ENCODE data around the gene LRRC4C. TPM values are rescaled to one million over a fixed set of nuclear protein-coding genes. Genes with fewer than 3 reads are reported as not detected.

Gene LRRC4C
- polyA plus RNA-seq, 1 experiment, result 0.02 TPM

GRCh38 chr11:41256041-41256440, 203.4 kb downstream of the LRRC4C start:
- CTCF ChIA-PET, result no interaction called here
- no peaks in the 10 kb centered on the region for H3K27me3 ChIP-seq (ENCODE audit: control insufficient read depth, insufficient read depth, low read length)

GRCh38 chr11:41254966-41255365, 204.5 kb downstream of the LRRC4C start:
- ChIA-PET POLR2A (no interaction called here), CTCF (no interaction called here)
- Histone ChIP-seq H3K27ac (ENCODE audit: low read depth, low read length) (no peak overlapping the region), H3K4me3 (ENCODE audit: low read depth, low read length) (no peak overlapping the region), H3K27me3 (ENCODE audit: control insufficient read depth, insufficient read depth, low read length) (no peaks in the 10 kb centered on the region), H3K9me3 (ENCODE audit: control insufficient read depth, insufficient read depth, low read length) (no peaks in the 10 kb centered on the region; the same call in 1 of the 2 replicates)
- TF ChIP-seq CTCF (IDR thresholded peaks at IDR 0.05; ENCODE audit: low read depth, low read length), result no peak
- no peak for DNase-seq (ENCODE audit: low read depth, low spot score)

More at GRCh38 chr11:41256041-41256440, 203.4 kb downstream of the LRRC4C start:
- Histone ChIP-seq H3K27ac (ENCODE audit: low read depth, low read length) (no peak overlapping the region), H3K9me3 (ENCODE audit: control insufficient read depth, insufficient read depth, low read length) (peaks cover 2% of the 10 kb centered on the region; the same call in 1 of the 2 replicates), H3K4me3 (ENCODE audit: low read depth, low read length) (no peak overlapping the region)
- POLR2A ChIA-PET, result no interaction called here
- no peak for TF ChIP-seq CTCF (IDR thresholded peaks at IDR 0.05; ENCODE audit: low read depth, low read length)
- no peak for DNase-seq (ENCODE audit: low read depth, low spot score)

GRCh38 chr11:41250408-41250935, 209.0 kb downstream of the LRRC4C start:
- POLR2A ChIA-PET, result no interaction called here
- CTCF ChIA-PET, result no interaction called here

GRCh38 chr11:41247621-41248020, 211.8 kb downstream of the LRRC4C start:
- DNase-seq (ENCODE audit: low read depth, low spot score), result no peak
- TF ChIP-seq CTCF (IDR thresholded peaks at IDR 0.05; ENCODE audit: low read depth, low read length), result no peak
- peaks cover 16% of the 10 kb centered on the region for H3K9me3 ChIP-seq (ENCODE audit: control insufficient read depth, insufficient read depth, low read length)
- H3K27me3 ChIP-seq (ENCODE audit: control insufficient read depth, insufficient read depth, low read length), result no peaks in the 10 kb centered on the region
- H3K4me3 ChIP-seq (ENCODE audit: low read depth, low read length), result no peak overlapping the region
- no peak overlapping the region for H3K27ac ChIP-seq (ENCODE audit: low read depth, low read length)
- ChIA-PET POLR2A (no interaction called here), CTCF (no interaction called here)

More at GRCh38 chr11:41250408-41250935, 209.0 kb downstream of the LRRC4C start:
- TF ChIP-seq CTCF (IDR thresholded peaks at IDR 0.05; ENCODE audit: low read depth, low read length), result no peak
- H3K9me3 ChIP-seq (ENCODE audit: control insufficient read depth, insufficient read depth, low read length), result peaks cover 11% of the 10 kb centered on the region
- no peaks in the 10 kb centered on the region for H3K27me3 ChIP-seq (ENCODE audit: control insufficient read depth, insufficient read depth, low read length)
- no peak overlapping the region for H3K27ac ChIP-seq (ENCODE audit: low read depth, low read length)
- no peak overlapping the region for H3K4me3 ChIP-seq (ENCODE audit: low read depth, low read length)
- DNase-seq (ENCODE audit: low read depth, low spot score), result no peak

GRCh38 chr11:41246399-41246745, 213.1 kb downstream of the LRRC4C start:
- no peak for DNase-seq (ENCODE audit: low read depth, low spot score)
- Histone ChIP-seq H3K27me3 (ENCODE audit: control insufficient read depth, insufficient read depth, low read length) (no peaks in the 10 kb centered on the region), H3K4me3 (ENCODE audit: low read depth, low read length) (no peak overlapping the region), H3K27ac (ENCODE audit: low read depth, low read length) (no peak overlapping the region), H3K9me3 (ENCODE audit: control insufficient read depth, insufficient read depth, low read length) (peaks cover 16% of the 10 kb centered on the region)
- ChIA-PET POLR2A (no interaction called here), CTCF (no interaction called here)
- no peak for TF ChIP-seq CTCF (IDR thresholded peaks at IDR 0.05; ENCODE audit: low read depth, low read length)

All from AG04450 (cell line).